GM19438 (cell line): ENCODE results near the gene PEX16.
"Not testable (repeated sequence)": the region's sequence is repeated elsewhere in the genome, so short reads cannot be mapped to it uniquely, and the experiment has no call there.

ENCODE experiments used
- ATAC-seq: cut with Tn5 transposase; IDR thresholded peaks from one replicate; pipeline ENCODE4 v1.9.1; 2021; ENCODE audit warnings: low read depth; ENCODE audit not compliant: unreplicated experiment

The PEX16 gene

DNA sequence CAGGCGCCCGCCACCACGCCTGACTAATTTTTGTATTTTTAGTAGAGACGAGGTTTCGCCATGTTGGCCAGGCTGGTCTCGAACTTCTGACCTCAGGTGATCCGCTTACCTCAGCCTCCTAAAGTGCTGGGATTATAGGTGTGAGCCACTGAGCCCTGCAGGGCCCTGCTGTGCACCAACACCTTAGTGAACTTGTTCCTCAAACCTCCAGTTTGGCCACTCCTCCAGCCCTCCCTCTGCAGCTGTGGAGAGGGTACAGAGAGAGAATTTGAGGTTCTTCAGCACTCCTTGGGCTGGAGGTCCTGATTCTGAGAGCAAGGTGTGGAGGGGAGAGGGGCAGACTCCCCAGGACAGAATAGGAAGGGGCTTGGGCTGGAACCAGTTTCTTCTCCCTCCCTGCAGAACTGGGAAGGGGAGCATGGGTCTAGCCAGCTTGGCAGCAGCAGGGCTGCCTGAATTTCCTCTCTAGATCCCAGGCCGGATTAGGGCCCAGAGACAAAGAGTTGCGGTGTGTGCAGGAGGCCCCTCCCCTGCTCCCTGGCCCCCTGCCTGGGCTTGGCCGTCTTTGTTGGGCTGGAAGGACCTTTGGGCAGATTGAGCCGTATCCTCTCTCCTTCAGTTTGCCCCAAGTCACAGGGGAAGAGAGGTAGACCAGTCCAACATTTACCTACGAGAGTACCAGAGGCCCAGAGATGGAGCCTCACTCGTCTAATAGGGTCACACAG, 2.3 kb upstream of the PEX16 start:
- no peak for ATAC-seq

DNA sequence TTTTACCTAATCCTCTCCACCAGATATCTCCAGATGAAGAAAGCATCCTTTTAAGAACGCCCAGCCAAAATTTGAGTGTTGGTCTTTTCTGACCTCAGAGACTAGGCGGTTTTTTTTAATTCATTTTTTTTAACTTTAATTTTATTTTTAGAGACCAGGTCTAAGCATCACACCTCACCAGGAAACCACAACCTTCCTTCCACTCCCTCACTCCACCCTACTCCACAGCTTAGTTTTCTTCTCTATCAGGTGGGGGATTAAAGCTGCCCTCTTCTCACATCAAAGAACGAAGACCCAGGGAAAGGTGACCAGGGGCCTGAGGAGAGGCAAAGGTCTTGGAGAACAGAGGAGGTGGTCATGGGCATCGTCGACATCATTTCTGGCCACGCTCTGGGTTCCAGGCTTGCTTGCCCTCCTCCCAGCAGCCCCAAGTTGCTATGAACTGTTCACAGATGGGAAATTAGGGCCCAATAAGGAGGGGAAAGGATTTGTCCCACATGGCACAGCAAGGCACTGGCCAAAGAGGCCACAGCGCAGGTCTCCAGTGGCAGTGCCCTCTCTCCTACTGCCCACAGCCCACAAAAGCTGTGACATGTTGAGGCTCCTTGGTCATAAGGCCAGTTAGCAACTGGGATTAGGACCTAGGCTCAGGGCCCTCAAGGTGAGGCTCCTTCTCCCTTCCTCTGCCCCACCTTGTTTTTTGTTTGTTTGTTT, 1.4 kb upstream of the PEX16 start:
- ATAC-seq, result no peak

DNA sequence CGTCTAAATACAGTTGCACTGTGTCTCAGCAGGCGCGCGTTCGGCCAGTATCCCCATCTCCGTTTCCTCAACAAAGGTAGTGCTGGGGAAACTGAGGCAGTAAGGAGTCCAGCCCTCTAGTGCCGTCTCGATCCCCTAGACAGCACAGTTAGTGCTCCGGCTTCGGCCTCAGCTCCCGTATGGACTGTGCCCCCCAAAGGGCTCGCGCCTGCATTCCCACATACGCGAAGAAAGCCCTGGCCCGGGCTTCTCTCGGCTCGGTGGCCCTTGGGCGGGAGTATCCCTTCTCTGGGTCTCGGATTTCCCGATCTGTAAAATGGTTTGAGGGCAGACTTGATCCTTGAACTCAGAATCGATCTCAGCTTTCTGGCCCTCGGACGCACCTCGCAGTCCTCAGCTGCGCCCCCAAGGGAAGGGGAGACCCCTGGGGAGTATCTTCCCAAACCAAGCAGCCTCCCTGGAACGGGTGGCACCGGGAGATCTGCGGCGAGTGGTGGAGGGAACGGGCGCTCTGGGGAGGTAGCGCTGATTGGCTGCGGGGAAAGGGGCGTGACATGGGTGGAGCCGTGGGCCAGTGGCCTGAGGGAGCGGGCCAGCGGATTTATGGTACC, 759 bp upstream of the PEX16 start:
- peak; percentile 48 for ATAC-seq

DNA sequence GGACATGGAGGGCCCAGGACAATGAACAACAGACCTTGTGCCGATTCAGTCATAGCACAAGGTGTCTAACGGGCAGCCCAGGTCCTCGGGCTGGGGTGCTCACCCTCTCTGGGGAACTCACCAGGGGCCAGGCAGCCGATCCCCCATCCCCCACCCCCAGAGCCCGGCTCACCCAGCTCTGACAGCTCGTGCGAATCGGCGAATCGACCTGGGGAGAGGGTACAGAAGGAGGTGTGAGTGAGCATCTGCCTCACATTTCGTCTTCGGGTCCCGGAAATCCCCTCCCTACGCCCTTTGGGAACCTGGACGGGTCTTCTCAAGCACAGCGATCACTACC, 423 bp downstream of the PEX16 start:
- no peak for ATAC-seq

DNA sequence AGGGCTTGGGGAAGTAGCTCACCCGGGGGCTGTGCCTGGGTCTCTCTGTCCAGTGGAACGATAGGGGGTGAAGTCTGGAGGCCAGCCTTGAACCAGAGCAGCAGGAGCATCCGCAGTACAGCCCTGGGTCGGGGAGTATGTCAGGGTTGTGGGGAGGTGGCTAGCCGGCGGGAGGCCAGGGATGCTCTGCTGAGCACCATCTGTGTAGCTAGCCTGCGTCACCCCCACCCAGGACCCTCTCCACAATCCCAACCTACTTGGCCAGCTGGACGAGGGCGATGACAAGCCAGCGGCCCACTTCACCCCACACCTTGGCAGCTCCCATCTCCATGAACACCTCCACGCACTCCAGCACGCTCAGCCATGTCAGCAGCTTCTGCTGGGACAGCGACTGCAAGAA, 2.2 kb downstream of the PEX16 start:
- no peak for ATAC-seq

DNA sequence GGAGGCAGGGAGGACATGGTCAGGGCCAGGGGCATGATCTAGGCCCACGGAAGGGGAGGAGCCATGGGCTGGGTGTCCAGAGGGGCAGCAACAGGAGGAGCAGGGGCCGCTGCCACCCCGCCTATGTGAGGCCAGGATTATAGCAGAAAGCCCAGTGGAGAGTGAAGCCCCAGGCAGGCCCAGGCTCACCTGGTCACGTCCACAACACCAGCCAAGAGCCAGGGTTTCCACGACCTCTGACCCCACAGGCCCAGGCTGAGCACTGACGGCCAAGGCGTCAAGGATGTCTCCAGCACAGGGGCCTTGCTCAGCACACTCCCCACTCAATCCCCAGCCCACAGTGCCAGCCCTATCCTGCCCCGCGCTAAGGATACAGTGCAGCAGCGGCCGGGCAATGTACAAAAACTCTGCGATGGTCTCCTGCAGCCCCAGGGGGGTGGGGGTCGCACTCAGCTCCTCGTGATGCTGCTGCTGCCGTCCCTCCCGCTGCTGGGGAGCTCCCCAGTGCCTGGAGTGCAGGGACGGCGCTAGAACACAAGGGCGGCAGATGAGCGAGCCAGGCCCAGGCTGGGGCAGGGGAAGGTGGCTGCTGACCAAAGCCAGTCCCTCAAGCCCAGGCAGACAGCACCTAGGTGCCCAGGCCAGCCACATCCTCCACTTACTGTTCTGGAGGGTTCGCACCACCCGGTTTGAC, 3.6 kb downstream of the PEX16 start:
- ATAC-seq, result no peak

DNA sequence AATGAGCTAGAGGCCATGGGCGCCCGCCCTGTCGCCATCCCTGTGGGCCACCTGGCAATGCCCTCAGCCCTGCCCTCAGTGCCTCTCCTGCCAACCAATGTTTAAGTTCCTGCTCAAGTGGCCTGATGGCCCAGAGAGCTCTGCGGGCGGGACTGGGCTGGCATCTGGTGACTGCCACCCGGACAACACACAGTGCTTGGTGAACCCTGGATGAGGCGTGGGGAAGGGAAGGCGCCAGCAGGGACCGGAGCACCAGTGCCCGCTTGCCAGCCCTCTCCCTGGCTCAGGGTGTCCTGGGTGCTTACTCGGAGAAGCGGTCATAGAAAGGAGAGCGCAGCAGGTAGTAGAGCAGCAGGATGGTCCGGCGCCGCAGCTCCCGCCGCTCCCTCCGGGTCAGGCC, 4.2 kb downstream of the PEX16 start:
- ATAC-seq, result no peak

DNA sequence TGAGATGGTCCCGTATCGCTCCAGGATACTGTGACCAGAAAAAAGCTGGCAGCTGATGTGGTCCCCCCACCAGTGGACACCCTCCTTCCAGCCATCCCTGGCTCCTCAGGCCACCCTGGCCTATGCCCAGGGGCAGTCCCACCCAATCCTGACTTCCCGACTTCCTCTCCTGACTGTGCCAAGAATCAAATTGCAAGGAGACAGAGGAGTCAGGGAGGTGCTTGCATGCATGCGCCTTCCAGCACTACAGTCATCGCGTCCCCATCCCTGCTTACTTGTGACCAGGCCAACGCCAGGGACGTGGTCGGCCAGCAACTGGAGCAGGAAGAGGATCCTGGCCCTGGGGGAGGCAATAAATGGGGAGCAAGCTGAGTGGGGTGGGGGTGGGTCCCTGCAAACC, 7.1 kb downstream of the PEX16 start:
- ATAC-seq, result no peak

DNA sequence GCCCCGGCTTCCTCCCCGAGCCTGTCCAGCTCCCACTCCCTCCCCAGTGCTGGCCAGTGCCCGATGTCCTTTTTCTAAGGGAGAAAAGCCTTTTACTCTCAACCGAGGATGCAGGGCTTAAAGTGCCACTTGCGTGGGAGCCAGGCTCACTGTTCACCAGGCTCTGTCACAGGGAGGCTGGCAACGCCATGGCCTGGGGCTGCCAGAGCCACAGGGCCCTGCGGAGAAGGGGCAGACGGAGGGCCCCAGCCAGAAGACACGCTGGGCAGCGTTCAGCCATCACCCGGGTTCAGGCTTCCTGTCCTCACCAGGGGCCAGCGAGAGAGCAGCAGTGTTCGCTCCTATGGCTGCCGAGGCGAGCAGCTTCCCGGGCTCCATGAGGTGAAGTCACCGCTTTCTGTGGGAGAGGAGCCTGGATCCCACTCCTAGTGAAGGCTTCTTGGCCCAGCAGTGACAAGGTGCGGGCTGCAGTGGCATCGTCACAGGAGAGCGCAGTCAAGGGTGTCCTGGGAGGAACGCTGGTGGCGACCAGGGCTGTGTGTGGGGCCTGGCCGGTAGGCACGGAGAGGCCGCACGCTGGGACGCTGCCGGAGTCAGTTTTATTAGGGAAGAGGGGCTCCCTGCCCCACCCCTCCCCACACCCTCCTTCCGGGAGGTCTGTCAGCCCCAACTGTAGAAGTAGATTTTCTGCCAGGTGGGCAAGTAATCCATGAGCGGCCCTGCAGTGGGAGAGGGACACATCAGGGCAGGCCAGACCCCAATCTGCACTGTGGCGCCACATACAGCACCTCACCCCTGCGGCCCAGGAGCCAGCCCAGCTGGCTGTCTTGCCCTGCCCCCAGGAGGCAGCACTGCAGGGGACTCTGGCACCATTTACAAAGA, 7.8 kb downstream of the PEX16 start:
- ATAC-seq, result no peak

DNA sequence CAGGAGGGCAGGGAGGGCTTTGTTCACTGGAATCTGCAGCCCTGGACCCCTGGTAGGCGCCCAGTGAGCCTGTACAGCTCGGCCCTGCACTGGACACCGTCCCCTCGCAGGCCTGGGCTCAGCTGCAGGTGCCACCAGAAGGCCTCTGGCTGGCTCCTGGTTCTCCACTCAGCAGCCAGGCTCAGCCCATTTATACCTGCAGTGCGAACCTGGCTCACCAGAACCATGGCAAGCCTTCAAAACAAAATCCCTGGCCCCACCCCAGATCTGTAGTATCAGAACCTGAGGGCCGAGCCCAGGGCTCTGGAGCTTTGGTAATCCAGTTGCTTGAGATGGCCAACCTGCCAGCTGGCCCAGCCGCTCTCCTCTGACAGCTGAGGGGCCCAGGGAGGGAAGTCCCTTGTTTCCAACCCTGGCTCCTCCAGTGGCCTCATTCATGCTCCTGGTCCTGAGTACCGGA, 9.7 kb downstream of the PEX16 start:
- no peak for ATAC-seq

DNA sequence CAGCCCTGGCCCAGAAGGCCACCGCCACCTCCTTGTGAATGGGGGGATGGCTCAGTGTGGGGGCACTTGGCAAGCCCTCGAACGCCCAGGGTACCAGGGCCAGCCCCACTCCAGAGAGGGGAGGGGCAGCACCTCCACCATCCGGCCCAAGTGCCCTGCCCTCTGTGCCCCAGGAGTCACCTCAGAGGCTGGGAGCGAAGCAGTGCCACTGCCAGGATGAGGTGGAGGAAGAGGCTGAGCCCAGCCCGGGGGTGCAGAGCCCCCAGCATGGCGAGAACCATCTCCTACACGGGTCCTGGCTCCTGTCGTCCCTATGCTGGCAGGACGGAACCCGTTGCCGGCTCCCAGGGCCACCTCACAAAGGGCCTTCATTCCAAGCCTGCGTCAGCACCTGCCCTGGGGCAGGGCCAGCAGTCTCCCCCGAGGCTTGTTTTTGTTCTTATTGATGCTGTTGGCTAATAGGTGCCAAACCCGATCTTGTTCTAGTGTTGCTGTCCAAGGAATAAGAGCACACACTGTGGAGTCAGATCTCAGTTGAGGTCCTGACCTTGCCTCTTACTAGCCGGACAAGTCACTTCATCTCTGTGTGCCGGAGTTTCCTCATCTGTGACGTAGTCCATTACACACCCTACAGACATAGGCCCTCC, 10.6 kb downstream of the PEX16 start, which contains the start of gene FREY1:
FREY1 (minus strand) TSS at position 307 of the 647 bp plus-strand sequence; CDS start at position 281, 26 bp downstream.
- ATAC-seq, result no peak

DNA sequence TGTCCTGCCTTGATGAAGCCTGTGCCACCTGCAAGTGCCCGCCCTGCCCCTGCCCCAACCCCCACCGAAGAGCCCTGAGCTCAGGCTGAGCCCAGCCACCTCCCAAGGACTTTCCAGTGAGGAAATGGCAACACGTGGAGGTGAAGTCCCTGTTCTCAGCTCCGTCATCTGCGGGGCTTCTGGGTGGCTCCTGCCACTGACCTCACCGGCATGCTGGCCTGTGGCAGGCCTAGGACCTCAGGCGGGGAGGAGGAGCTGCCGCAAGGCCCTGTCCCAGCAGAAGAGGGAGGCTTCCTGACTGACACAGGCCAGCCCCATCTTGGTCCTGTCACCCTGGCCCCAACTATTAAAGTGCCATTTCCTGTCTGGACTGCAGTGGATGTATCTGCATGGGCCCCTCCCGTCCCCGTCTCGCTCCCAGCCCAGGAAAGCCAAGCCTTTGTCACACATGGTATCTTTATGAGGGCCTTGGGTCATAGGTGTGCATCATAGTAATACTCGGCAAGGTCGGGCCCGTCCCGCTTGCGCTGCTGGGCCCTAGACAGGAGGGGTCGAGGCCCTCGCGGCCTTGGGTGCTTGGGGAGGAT, 11.5 kb downstream of the PEX16 start:
- no peak for ATAC-seq

DNA sequence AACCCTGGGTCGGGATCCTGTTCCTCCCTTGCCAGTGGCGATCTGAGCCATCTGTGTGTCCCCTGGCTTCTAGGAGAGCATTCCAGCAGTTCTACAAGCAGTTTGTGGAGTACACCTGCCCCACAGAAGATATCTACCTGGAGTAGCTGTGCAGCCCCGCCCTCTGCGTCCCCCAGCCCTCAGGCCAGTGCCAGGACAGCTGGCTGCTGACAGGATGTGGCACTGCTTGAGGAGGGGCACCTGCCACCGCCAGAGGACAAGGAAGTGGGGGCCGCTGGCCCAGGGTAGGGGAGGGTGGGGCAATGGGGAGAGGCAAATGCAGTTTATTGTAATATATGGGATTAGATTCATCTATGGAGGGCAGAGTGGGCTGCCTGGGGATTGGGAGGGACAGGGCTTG, 12.1 kb downstream of the PEX16 start:
- ATAC-seq, result not testable (repeated sequence)

DNA sequence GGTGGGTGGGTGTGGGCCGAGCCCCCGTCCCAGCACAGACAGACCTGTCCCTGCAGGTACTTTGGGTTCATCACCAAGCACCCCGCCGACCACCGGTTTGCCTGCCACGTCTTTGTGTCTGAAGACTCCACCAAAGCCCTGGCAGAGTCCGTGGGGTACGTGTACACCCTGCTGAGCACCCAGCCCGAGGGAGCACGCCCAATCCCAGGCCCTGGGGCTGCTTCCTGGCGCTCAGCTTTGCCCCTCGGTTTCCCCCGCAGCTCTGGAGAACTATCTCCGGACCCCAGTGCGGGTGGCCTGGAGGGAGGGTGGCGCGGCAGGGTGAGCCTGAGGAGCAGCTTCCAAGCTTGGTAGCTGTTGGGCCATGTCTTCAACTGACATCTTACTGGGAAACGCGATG, 12.6 kb downstream of the PEX16 start:
- no peak for ATAC-seq

DNA sequence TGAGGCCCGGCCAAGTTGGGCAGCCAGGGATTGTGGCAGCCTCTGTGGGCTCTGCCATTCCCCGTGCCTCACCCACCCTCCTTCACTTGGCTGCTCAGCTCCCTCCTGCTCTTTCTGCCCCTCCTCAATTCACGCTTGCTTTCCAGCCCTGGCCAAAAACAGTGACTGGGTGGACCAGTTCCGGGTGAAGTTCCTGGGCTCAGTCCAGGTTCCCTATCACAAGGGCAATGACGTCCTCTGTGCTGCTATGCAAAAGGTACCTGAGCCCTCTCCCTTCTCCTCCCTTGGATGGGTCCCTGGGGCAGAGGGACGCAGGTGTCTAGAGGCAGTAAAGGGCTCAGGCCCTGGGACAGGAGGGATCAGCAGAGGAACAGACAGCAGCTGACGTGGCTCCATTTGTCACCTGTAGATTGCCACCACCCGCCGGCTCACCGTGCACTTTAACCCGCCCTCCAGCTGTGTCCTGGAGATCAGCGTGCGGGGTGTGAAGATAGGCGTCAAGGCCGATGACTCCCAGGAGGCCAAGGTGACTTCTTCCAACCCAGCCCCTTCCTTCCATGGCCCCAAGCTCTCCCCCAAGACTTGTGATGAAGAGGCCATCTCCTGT, 13.3 kb downstream of the PEX16 start:
- ATAC-seq, result no peak

DNA sequence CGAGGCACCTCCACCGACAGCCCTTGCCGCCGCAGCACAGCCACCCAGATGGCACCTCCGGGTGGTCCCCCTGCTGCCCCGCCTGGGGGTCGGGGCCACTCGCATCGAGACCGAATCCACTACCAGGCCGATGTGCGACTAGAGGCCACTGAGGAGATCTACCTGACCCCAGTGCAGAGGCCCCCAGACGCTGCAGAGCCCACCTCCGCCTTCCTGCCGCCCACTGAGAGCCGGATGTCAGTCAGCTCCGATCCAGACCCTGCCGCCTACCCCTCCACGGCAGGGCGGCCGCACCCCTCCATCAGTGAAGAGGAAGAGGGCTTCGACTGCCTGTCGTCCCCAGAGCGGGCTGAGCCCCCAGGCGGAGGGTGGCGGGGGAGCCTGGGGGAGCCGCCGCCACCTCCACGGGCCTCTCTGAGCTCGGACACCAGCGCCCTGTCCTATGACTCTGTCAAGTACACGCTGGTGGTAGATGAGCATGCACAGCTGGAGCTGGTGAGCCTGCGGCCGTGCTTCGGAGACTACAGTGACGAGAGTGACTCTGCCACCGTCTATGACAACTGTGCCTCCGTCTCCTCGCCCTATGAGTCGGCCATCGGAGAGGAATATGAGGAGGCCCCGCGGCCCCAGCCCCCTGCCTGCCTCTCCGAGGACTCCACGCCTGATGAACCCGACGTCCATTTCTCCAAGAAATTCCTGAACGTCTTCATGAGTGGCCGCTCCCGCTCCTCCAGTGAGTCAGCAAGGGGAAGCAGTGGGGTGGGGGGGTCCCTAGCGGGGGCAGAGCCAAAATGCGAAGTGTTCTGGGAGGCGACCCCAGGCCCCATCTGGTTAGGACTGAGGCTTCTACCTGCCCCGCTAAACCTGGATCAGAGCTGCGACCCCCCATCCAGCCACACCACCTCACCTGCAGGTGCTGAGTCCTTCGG, 15.0 kb downstream of the PEX16 start:
- no peak for ATAC-seq

DNA sequence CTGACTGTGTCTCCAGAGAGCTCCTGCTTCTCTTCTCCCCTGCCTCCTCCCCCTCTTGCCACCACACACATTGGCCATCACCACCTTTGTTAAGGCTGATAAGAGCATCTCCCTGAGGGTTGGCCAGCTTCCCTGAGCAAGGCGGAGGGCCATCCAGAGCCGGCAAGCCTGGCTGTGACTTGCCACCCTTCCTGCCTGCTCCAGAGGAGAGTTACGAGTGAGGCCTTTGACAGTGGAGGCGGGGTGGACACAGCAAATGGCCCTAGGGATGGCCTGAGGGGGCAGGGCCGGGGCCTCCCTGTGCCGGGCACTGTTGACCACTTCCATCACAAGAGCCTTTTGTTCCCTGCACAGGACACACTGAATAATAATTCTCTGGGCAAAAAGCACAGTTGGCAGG, 16.1 kb downstream of the PEX16 start:
- no peak for ATAC-seq
